ENCODE results near the gene SOWAHC. TPM values are rescaled to one million over a fixed set of nuclear protein-coding genes. Genes with fewer than 3 reads are reported as not detected.

Gene SOWAHC
- total and polyA plus RNA-seq, 8 donors = 10.0 to 14.4 (median 11.8) TPM

DNA sequence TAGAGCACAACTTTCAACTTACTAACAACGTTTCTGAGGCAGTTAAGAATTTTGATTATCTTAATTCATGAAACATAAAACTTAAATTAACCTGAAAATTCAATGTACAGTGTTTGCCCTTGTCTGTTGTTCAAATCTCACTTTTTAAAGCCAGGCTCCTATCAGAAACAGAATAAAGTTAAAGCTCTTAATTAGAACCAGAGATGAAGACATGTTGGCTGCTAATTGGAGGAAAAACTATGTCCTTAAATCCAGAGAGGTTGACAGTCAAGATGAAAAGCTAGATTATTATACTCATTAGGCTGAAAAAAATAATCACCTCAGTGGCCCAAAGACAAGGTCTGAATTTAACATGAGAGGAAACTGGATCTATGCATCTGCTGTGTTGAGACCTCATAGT is 52.3 kb downstream of the SOWAHC start:
- no peak for DNase-seq
- intact Hi-C loops (cut with DNase I) = no loop called here
- Histone ChIP-seq H3K36me3 (no peaks in the 10 kb centered on the region), H3K9me3 (no peaks in the 10 kb centered on the region), H3K4me1 (no peaks in the 10 kb centered on the region), H3K27ac (no peak overlapping the region), H3K4me3 (no peak overlapping the region), H3K27me3 (no peaks in the 10 kb centered on the region)
- TF ChIP-seq, protein P1, sequence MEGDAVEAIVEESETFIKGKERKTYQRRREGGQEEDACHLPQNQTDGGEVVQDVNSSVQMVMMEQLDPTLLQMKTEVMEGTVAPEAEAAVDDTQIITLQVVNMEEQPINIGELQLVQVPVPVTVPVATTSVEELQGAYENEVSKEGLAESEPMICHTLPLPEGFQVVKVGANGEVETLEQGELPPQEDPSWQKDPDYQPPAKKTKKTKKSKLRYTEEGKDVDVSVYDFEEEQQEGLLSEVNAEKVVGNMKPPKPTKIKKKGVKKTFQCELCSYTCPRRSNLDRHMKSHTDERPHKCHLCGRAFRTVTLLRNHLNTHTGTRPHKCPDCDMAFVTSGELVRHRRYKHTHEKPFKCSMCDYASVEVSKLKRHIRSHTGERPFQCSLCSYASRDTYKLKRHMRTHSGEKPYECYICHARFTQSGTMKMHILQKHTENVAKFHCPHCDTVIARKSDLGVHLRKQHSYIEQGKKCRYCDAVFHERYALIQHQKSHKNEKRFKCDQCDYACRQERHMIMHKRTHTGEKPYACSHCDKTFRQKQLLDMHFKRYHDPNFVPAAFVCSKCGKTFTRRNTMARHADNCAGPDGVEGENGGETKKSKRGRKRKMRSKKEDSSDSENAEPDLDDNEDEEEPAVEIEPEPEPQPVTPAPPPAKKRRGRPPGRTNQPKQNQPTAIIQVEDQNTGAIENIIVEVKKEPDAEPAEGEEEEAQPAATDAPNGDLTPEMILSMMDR (IDR thresholded peaks at IDR 0.05) = no peak
- ATAC-seq = no peak

Other genes starting within 250 kb of the SOWAHC start
- 10 to 100 TPM; 66.6 to 73.8 TPM for gene SEPTIN10, start 398 bp upstream of the SOWAHC start, total RNA-seq
- 100 to 1,000 TPM; 124 to 152 (median 133) TPM for gene SEPTIN10, start 398 bp upstream of the SOWAHC start, polyA plus RNA-seq (ENCODE audit: insufficient read length in 6 of 6)
- 10 to 100 TPM; 39.8 to 52.1 TPM for gene RGPD5, start 179.9 kb downstream of the SOWAHC start, total RNA-seq
- gene RGPD5, start 179.9 kb downstream of the SOWAHC start, polyA plus RNA-seq (ENCODE audit: insufficient read length in 6 of 6) = 10 to 100 TPM; 12.4 to 22.6 (median 18.5) TPM

Measured in left lung (tissue), 10 donors.